Upper lobe of left lung (tissue), 4 donors: Measurements from ENCODE around the gene FRY.

ENCODE experiments used
- EP300 ChIP-seq, 4 donors: sonication (generic); formaldehyde crosslinking; IDR thresholded peaks; one replicate each; pipeline ENCODE4 v1.5.1; 2017; ENCODE audit warnings: antibody characterized with exemption in 4 of 4, control low read depth in 2 of 4
- POLR2A ChIP-seq, 4 donors: fragments of 450-650 bp; IDR thresholded peaks; one replicate each; pipeline ENCODE4 v1.5.1; 2016 to 2017; ENCODE audit warnings: antibody characterized with exemption in 4 of 4, mild to moderate bottlenecking in 2 of 4
- POLR2AphosphoS5 ChIP-seq, 2 donors: sonication (generic); formaldehyde crosslinking; IDR thresholded peaks; one replicate each; pipeline ENCODE4 v1.5.1; 2017; ENCODE audit warnings: antibody characterized with exemption in 2 of 2
- TF ChIP-seq, protein P1 (sequence below), 6 experiments: fragments of 450-650 bp in 4 of 6; fragments of 200-600 bp in 2 of 6; sonication (generic) in 2 of 6; IDR thresholded peaks; one replicate each; pipeline ENCODE4 v1.5.1; 2016 to 2019; ENCODE audit warnings: antibody characterized with exemption in 6 of 6

DNA sequence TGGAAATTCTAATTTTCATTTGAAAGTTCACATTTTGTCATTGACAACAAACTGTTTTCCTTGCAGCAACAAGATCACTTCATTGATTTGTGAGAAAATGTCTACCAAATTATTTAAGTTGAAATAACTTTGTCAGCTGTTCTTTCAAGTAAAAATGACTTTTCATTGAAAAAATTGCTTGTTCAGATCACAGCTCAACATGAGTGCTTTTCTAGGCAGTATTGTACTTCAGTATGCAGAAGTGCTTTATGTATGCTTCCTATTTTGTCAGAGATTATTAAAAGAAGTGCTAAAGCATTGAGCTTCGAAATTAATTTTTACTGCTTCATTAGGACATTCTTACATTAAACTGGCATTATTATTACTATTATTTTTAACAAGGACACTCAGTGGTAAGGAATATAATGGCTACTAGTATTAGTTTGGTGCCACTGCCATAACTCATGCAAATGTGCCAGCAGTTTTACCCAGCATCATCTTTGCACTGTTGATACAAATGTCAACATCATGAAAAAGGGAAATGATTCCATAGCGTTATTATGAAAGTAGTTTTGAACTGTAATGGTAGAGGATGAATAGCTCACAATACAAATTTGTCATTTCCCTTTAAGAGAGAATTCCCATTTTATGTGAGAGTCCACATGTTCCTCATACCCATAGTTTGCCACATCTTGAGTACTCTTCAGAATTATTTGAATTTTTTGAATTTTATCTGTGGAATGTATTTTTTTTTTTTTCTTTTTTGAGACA is 286.3 kb downstream of the FRY start:
- TF ChIP-seq, protein P1, sequence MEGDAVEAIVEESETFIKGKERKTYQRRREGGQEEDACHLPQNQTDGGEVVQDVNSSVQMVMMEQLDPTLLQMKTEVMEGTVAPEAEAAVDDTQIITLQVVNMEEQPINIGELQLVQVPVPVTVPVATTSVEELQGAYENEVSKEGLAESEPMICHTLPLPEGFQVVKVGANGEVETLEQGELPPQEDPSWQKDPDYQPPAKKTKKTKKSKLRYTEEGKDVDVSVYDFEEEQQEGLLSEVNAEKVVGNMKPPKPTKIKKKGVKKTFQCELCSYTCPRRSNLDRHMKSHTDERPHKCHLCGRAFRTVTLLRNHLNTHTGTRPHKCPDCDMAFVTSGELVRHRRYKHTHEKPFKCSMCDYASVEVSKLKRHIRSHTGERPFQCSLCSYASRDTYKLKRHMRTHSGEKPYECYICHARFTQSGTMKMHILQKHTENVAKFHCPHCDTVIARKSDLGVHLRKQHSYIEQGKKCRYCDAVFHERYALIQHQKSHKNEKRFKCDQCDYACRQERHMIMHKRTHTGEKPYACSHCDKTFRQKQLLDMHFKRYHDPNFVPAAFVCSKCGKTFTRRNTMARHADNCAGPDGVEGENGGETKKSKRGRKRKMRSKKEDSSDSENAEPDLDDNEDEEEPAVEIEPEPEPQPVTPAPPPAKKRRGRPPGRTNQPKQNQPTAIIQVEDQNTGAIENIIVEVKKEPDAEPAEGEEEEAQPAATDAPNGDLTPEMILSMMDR (IDR thresholded peaks at IDR 0.05) = no peak
- TF ChIP-seq POLR2AphosphoS5 (IDR thresholded peaks at IDR 0.05) (no peak), POLR2A (IDR thresholded peaks at IDR 0.05) (no peak), EP300 (IDR thresholded peaks at IDR 0.05) (no peak)
